GM19193 (cell line): ENCODE results near the gene TTYH2.
A peak's percentile ranks its signal among the peaks of the same experiment; 100 is the strongest.

ENCODE experiments used
- POLR2A ChIP-seq: IDR thresholded peaks from 4 replicates; pipeline ENCODE4 v1.6.1; 2011; ENCODE audit not compliant: insufficient read depth, insufficient read length; ENCODE audit errors: extremely low read depth

The TTYH2 gene

DNA sequence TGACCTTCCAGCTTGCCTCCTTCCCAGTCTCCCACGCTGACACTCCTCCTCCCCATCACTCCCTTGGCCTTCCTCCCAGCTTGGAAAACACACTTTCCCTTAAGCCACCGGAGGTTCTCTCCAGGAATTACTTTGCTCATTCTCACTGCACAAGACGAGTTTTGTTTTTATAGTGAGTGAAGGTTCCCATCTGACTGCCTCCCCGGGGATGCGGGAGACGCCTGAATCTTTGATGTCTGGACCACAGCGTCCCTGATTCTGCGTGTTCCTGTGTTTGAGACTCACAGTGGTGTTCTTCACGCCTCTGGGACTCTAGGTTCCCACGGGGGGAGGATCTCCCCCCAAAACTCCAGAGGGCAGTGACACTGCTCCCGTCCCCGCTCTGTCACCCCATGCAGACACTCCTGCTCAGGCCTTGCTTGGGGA is 62.7 kb downstream of the TTYH2 start:
- no peak for TF ChIP-seq POLR2A

DNA sequence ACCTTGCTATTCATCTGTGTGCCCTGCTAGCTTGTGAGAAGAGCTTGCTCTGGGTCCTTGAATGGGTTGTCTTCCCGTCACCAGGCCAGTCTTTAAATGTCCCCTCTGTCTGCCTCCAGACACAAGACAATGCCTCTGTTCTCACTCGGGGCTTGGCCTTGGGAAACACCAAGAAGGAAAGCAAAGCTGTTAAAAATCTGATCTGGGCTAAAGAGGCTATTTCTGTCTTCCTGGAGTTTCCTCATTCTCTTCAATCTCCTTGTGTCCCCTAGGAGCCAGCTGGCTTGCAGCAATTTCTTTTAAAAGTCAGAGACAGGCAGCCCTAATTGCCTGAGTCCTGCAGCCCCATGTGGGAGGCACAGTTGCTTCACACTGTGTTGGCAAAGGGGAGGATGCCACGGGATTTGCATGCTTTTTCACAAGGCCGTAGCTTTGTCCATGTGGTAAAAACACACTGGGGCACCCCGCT is 63.2 kb downstream of the TTYH2 start:
- no peak for TF ChIP-seq POLR2A

DNA sequence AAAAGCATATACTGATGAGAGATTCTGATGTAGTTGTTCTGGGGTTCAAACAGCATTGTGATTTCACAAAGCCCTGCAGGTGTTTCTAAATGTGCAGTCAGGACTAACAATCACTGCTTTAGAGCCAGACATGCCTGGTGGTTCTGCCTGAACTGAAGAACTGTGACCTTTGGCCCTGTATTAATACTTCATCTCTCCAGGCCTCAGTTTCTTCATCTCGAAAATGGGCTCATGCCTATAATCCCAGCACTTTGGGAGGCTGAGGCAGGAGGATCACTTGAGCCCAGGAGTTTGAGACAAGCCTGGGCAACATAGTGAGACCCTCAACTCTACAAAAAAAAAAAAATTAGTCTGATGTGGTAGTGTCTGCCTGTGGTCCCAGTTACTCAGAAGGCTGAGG is 64.6 kb downstream of the TTYH2 start:
- no peak for TF ChIP-seq POLR2A

- peak; percentile 6 for TF ChIP-seq POLR2A
Observed at GRCh38 chr17:74280093-74280513, 66.7 kb downstream of the TTYH2 start.

GRCh38 chr17:74281799-74282198 is 68.4 kb downstream of the TTYH2 start:
- TF ChIP-seq POLR2A: no peak

- no peak for TF ChIP-seq POLR2A
Observed at GRCh38 chr17:74282587-74283370, 69.4 kb downstream of the TTYH2 start.

- no peak for TF ChIP-seq POLR2A
Observed at GRCh38 chr17:74283371-74283673, 70.0 kb downstream of the TTYH2 start.

GRCh38 chr17:74287031-74287602 is 73.7 kb downstream of the TTYH2 start:
- no peak for TF ChIP-seq POLR2A

DNA sequence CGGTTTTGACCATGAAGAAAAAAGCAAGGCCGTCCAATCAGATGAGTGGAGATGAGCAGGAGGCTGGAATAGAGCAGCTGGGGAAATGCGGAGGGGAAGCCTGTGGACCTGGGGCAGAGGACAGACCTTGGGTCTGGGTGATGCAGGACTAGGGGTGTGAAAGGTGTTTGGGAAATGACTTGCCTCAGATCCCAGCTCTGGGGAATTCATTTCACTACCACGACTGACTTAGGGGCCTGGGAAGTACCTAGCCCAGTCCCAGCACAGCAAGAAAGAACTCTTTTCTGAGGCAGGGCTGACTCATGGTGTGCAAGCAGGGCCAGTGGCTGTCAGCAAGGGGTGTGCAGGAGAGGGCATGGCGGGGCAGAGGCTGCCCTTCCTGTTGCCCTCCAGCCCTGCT is 75.4 kb downstream of the TTYH2 start:
- no peak for TF ChIP-seq POLR2A

- TF ChIP-seq POLR2A: no peak
Observed at GRCh38 chr17:74289688-74290087, 76.3 kb downstream of the TTYH2 start.

DNA sequence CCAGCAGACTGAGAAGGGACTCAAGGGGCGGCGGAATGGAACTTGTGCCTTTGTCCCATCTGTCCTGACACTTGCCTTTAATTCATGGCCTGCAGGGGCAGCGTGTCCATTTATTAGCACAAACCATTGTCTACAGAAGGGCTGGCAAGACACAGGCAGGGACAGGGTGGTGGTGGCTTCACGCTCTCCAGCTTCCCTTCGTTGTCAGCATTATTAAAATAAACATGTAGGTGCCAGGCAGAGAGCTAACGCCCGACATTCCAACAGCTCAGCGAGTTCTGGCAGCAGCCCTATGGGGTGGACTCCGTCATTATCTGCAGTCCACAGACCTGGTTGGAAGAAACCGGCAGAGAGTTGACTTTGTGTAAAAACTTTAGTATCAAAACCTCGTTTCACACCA is 77.0 kb downstream of the TTYH2 start:
- no peak for TF ChIP-seq POLR2A

GRCh38 chr17:74292495-74292894 is 79.1 kb downstream of the TTYH2 start:
- TF ChIP-seq POLR2A: no peak

DNA sequence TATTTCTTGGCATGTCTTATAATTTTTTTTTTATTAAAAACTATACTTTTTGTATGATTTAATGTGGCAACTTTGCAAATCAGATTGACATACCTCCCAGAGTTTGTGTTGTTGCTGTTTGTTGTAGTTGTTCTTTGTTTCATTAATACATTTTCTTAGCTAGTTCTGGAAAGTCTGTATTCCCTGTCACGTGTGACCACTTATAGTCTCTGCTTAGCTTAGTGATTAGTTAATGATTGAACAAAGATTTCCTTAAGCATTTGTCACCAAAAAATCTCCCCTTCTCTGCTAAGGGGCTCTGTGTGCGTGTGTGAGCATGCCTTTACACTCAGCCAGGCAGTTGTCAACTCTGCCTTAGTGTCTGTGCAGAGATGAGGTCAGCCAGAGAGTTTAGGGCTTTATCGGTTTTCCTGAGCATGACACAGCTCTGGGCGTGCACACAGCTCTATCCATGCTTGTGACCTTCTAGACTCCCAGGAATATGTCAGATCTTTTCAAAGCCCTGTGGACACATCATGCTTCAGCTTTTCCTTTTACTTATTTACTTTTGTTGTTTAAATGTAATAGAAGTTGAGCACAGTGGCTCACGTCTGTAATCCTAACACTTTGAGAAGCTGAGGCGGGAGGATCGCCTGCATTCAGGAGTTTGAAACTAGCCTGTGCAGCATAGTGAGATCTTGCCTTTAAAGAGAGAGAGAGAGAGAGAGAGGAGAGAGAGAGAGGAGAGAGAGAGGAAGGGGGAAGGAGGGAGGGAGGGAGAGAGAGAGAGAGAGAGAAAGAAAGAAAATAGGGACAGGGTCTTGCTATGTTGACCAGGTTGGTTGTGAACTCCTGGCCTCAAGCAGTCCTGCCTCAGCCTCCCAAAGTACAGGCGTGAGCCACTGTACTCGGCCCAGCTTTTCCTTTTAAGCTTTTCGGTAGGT is 82.5 kb downstream of the TTYH2 start:
- no peak for TF ChIP-seq POLR2A

- TF ChIP-seq POLR2A: no peak
Observed at GRCh38 chr17:74296548-74296936, 83.2 kb downstream of the TTYH2 start.

- TF ChIP-seq POLR2A: no peak
Observed at GRCh38 chr17:74297941-74298340, 84.6 kb downstream of the TTYH2 start.
